GM12872 (cell line): ENCODE measurements around the gene RAPGEF6.

Source experiments
- TF ChIP-seq, protein P1 (sequence below): IDR thresholded peaks from 3 replicates; pipeline ENCODE4 v1.5.1; 2011; ENCODE audit warnings: low read depth, mild to moderate bottlenecking, low read length, moderate library complexity; ENCODE audit not compliant: insufficient read depth

Gene RAPGEF6

DNA sequence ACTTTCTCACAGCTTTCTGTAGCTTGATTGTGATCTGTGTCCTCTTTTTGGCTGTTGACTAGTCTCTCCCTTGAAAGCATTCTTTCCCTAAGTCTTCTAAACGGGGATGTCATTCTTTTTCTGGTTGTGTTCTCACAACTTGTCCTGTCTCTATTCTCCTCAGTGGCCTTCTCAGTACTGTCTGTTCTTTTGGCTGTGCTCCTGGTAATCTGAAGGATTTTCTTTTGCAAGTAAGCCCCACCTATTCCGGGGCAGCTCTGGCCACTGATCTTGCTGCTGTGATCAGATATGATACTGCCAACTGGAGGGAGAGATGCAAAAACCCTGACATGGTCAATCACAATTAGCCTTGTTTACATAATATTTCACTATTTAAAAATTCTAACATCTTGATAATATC, 198.9 kb downstream of the RAPGEF6 start:
- TF ChIP-seq, protein P1, sequence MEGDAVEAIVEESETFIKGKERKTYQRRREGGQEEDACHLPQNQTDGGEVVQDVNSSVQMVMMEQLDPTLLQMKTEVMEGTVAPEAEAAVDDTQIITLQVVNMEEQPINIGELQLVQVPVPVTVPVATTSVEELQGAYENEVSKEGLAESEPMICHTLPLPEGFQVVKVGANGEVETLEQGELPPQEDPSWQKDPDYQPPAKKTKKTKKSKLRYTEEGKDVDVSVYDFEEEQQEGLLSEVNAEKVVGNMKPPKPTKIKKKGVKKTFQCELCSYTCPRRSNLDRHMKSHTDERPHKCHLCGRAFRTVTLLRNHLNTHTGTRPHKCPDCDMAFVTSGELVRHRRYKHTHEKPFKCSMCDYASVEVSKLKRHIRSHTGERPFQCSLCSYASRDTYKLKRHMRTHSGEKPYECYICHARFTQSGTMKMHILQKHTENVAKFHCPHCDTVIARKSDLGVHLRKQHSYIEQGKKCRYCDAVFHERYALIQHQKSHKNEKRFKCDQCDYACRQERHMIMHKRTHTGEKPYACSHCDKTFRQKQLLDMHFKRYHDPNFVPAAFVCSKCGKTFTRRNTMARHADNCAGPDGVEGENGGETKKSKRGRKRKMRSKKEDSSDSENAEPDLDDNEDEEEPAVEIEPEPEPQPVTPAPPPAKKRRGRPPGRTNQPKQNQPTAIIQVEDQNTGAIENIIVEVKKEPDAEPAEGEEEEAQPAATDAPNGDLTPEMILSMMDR: no peak

DNA sequence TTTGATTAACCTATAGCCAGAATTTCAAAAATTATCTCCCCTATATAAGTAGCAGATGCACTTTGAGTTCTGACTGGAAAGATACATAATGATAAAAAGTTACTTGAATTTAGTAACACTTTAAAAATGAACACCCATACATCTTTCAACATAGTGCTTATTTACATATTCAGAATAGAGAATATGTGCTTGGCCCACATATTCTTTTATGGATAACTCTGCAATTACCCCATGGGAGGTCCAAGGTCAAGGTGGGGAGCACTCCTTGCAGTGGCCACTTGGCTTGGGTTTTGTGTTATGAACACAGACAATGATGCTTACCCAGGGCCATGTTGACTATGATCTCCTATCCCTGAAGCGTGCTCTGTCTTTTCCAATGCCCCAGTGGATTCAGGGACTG, 201.9 kb downstream of the RAPGEF6 start:
- TF ChIP-seq, protein P1: no peak

DNA sequence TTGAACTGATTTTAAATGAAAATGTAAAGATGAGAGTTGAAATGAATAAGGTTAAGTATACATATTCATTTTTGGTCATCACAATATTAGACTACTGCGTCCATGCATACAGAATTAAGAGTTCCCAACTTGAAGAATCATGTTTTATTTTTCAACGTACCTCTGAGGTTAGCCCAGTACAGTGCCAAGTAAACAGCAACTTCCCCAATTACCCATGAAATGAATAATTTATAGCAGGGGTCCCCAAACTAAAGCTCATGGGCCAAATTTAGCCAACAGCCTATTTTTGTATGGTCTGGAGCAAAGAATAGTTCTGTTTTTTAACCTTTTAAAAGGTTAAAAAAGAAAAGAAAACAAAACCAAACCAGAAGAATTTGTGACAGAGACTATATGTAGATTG, 203.2 kb downstream of the RAPGEF6 start:
- TF ChIP-seq, protein P1: no peak

DNA sequence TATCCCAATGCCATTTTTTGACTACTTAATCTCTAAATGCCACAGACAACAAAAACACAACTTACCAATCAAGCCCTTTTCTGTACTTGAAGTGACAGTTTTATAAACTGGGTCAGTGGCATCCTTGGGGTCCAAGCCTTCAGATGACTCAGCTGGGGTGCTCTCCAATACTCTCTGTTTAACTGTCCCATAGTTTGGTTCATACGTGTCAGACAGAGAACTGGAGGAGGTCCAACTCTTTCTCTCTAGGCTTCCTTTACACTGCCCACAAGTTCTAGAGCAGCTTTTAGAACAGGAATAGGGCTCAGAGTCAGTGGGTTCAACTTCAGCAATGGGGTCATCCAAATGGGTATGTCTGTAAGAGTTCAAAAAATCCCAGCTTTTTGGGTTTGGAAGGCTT, 204.2 kb downstream of the RAPGEF6 start:
- TF ChIP-seq, protein P1: no peak

DNA sequence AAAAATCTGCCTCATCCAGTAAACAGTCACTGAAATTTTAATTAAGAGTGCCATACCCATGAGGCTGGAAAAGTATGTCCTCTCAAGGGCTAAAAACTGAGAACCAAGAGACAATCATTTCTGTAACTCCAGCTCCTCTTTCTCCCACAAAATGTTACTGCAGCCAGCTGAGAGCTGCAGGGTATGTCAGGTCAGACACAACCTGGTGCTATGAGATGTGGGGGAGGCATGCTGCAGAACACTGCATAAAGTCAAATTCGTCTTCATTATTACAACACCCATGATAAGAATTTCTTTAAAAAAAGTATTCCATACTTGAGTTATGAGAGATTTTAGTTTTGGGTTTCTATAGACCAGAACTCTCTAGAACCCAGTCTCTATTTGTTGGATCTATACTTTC, 209.0 kb downstream of the RAPGEF6 start:
- TF ChIP-seq, protein P1: no peak

DNA sequence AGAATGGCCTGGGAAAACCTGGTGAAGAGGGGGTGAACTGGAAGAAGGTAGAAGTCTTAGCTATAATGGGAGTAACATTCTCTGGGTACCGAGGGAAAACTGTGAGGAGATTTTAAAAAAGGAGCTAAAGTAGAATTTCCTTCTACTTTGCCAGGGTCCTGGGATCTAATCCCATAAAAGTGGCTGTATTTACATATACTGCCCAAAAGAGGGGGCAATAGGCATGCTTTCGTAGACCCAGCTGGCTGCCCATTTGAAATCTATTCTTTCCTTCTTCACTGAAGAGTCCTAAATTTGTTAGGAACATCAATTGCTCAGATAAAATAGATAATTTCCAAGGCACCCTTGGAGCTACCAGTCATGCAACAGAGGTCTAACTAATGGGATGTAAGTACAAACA, 212.0 kb downstream of the RAPGEF6 start:
- TF ChIP-seq, protein P1: peak; percentile 49; the same call in 2 of the 3 replicates

DNA sequence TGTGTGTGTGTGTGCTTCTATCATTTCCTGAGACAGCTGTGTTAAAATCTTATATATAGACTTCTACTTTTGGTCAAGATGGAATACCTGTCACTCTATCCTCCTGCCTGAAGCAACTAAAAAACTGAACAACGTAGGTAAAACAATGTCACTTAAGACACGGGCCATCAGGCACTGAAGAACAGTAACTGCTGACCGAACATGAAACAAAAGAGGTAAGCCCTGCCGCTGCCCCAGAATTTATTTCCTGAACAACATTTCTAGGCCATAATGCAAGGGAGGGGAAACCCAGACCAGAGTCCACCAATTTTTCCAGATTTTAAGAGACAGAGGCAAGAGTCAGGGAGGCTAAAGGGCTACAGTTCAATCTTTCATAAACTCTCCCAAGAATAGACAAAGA, 215.2 kb downstream of the RAPGEF6 start:
- TF ChIP-seq, protein P1: no peak

DNA sequence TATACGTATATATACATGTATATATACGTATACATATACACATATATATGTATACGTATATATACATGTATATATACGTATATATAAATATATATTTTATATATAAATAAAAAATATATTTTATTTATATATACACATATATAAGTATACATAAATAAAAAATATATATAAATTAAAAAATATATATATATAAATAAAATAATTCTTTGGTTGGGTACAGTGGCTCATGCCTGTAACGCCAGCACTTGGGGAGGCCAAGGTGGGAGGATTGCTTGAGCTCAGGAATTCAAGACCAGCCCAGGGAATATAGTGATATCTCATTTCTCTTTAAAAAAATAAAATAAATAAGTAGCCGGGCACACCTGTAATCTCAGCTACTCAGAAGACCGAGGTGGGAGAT, 216.2 kb downstream of the RAPGEF6 start:
- TF ChIP-seq, protein P1: no peak
